Stimulated activated CD4-positive, alpha-beta T cell treated with anti-CD3 and anti-CD28 coated beads, Interleukin-4, amount 100 ng/mL, for 1 hour (primary cell): ENCODE measurements around the gene AIG1.
"Not testable (repeated sequence)": the region's sequence is repeated elsewhere in the genome, so short reads cannot be mapped to it uniquely, and the experiment has no call there.

Experiments
- DNase-seq: peaks from one replicate; pipeline ENCODE4 v3.0.0-alpha.2; 2020

AIG1 gene

DNA sequence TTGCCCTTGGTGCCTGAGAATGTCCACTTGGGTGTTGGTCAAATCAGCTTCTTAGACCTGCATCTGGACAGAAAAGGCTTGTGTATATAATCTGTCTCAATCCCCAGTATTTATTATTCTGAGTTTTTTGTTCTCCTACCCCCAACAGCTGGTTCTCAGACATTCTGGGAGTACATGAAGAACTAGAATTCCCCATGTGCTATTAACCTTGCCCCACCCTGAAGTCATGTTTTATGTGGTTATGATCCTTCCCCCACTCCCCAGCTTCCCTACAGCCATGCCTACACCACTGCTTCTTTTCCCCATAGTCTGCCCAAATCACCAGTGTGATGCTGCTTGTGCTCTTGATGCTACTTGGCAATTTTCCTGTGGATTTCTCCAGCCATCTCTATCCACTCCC is 232.8 kb downstream of the AIG1 start:
- no peak for DNase-seq

- DNase-seq, result no peak
Measured at GRCh38 chr6:143294265-143294860, 233.7 kb downstream of the AIG1 start.

DNA sequence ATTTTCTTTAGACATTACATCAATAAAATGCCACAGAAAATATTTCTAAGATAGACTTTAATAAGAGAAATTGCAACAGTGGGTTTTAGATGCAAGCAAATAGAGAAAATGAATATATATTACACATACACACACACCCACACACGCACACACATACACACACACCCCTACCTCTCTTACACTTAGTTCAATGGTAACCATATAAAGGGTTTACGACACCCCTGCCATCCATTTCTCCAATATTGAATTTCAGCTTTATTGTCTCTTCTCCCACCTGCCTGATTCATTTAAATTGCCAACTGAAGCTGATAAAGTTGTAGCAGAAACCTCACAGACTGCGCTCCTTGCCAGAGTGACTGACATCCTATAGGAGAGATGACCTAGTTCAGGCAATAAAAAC is 235.2 kb downstream of the AIG1 start:
- no peak for DNase-seq

DNA sequence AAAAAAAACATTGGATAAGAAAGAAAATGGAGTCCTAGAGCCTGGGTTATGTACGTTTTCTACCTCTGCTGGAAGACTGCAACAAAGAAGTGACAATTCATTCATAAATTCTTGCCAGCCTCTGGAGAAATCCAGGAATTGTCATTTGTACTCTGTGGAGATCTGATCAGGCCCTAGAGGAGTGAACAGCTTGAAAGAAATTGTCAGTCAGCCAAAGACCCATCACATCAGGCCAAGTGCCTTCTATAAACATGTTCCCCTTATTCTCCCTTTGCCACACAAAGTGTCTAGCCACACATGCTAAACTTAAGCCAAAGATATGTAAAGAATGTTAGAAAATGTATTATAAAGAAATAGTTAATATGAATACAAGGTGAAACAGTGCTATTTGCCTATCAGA is 237.4 kb downstream of the AIG1 start:
- no peak for DNase-seq

DNA sequence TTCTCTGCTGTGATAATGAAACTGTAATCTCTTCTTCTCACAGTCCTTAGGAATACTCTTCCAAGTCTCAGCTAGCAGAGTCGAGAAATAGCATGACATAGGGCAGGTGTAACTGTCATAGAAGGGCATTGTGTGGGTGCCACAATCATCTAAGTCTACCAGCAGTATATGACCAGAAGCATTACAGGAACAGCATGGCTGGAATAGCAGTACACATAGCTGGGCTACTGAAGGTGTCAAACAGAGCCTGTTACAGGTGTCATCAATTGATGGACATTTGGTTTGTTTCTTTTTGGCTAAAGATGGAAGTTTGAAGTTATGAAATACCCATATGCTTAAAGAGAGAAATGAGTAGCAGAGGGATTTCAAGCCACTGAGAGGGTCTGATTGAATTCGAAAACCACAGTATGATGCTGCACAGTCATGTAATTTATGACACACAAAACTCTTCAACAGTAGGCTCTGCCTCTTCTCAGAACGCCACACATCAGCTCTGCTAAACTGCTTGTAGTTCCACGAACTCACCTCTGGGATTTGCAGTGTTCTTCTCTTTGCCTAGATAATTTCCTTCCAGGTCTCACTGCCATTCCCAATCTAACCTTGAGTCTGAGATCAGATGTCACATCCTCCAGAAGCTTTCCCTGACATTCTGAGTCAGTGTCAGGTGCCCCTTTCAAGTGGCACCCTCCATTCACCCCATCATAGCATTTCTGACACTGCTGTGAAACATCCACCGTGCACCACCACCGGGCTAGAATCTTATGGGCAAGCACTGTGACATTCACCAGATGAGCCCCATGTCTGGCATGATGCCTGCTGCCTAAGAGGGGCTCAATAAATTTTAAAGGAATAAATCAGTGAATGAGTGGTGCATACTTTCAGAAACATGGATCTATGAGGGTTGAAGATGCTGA is 238.8 kb downstream of the AIG1 start:
- no peak for DNase-seq

GRCh38 chr6:143301188-143301587 is 240.5 kb downstream of the AIG1 start:
- DNase-seq, result no peak

GRCh38 chr6:143307760-143308159 is 247.1 kb downstream of the AIG1 start:
- DNase-seq, result not testable (repeated sequence)

GRCh38 chr6:143313163-143313562 is 252.5 kb downstream of the AIG1 start:
- no peak for DNase-seq

DNA sequence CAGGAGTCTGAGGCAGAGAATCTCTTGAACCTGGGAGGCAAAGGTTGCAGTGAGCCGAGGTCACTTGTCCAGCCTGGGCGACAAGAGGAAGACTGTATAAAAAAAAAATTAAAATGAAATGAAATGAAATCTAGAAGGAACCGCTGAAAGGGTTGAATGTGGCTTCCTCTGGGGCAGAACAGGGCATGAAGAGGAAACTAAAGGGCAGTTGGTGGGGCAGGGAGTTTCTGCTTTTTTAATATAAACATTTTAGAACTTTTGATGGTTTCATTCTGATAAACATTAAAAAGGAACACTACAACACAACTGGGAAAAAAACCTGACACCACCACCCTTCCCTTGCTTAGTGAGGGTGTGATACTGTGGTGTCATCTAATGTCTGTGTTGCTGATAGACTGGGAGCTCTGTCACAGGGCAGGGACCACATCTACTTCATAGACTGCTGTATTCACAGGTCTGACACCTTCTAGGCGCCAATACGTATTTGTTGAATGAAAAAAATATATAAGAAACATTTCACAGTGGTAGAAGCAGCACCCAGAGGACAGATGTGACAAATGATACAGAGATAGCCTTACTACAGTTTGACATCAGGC is 260.9 kb downstream of the AIG1 start:
- no peak for DNase-seq

GRCh38 chr6:143322386-143322785 is 261.7 kb downstream of the AIG1 start:
- no peak for DNase-seq

DNA sequence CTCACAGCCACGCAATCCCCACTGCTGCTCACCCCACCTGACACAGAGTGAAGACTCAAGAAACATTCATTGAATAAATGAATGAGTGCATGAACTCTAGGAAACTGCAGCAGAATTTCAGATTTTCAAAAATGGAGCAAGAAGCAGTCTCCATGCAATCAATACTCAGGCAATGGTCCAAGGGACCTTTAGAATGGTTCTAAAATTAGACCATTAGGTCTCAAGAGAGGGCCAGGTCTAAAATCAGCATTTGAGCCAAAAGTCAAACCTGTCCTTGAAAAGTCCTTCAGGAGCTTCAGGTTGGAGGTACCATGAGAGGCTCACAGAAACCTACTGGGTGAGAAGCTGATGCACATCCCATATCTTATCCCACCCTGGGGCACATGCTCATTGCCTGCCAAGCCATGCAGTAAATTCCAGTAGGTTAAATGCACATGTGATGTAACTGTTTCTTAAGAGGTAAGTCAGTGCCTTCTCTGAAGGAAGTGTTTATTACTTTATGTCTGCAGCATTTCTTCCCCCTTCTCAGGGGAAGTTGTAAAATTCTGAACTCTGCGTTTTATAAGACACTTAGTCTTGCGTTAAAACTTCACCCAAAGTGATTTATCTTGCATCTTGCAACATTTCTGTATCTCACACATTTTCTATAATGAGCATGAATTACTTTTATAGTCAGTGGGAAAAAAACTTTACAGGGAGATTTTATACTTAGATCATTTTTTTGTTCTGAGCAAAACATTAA is 263.2 kb downstream of the AIG1 start:
- DNase-seq, result no peak

DNA sequence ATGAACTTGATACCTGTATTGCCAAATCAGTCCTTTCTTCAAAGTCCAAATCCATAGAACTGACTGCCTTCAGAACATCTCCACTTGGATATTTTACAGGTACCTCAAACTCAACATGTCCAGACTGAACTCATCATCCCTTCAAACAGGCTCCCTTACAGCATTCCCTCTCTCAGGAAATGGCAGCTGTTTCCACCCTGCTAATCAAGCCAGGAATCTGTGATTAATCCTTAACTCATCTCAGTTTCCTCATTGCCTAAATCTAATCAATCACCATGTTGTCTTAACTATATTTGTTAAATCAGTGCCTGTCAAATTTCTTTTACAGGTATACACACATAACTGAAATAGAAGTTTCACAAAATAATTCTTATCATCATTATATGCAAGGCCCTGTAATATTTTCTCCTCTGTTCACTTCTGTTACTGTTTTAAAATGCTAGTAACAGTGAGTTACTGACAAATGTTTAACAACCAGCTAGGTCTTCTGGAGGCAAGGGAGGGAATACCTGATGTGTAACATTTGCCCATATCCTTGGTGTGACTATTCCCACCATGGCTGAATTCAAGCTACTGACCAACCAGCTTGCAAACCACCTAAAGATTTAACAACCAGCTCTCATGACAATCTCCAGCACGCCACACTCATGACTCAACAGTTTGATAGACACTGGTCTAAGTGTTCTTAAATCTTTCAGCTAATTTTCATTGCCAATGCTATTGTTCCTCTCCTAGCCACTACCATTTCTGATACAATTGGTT is 264.9 kb downstream of the AIG1 start:
- no peak for DNase-seq

DNA sequence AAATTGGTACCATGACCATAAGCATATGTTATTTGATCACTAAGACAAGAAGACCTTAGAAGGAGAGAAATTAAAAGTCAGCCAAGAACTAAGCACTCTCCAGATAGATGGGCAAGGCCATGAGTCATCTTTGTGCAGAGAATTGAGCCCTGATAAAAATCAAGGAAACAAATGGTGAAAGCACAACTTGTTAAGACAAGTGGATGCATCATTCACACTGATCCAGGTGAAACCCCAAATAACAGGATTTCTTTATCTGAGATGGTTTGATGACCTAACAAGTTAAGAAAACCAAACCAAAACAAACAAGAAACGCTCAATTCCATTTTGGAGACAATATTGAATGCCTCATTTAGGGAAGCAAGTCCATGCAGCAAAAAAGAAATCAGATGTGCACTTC is 268.2 kb downstream of the AIG1 start:
- no peak for DNase-seq

- DNase-seq, result no peak
Measured at GRCh38 chr6:143329323-143329722, 268.6 kb downstream of the AIG1 start.

GRCh38 chr6:143331362-143331761 is 270.7 kb downstream of the AIG1 start:
- no peak for DNase-seq

- no peak for DNase-seq
Measured at GRCh38 chr6:143332153-143332845, 271.6 kb downstream of the AIG1 start.

DNA sequence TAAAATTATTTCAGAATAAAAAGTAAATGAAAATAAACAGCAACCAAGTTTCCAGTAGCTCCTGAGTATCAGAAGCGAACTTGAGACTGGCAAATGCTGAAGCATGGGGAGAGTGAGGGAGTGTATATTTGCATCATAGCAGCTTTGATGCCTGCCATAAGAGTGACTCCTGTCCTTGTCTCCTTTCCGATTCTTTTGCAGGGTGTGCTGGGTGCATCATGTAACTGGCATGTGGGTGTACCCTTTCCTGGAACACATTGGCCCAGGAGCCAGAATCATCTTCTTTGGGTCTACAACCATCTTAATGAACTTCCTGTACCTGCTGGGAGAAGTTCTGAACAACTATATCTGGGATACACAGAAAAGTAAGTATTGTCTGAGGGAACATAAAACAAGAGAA is 272.4 kb downstream of the AIG1 start:
- no peak for DNase-seq

- DNase-seq, result no peak
Measured at GRCh38 chr6:143333749-143334520, 273.2 kb downstream of the AIG1 start.

DNA sequence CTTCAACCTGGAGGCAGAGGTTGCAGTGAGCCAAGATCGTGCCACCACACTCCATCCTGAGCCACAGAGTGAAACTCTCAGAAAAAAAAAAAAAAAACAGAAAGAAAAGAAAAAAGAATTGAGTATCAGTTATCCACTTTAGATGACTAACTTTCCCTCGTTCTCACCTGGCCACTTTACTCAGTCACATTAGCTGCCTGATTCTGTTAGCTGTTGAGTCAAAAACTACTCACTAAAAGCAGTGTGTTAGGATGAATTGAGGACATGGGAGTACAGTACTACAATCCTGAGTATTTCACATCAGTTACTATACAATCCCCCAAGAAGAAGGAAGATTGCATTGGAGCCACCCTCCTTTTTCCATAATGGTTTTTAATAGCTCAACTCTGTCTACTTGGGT is 275.2 kb downstream of the AIG1 start:
- DNase-seq, result no peak

- no peak for DNase-seq
Measured at GRCh38 chr6:143336446-143337152, 275.9 kb downstream of the AIG1 start.
